AG04449 (cell line): ENCODE measurements around the gene TNFSF11.

ENCODE experiments used
- CTCF ChIA-PET: fragments of 350-600 bp; formaldehyde crosslinking; extraction: SDS; loops from one replicate; lab custom pipeline; 2021; ENCODE audit warnings: antibody characterized with exemption; lab: Yijun Ruan, JAX
- POLR2A ChIA-PET: fragments of 400-600, 350-600 bp; formaldehyde crosslinking; extraction: SDS; loops from one replicate; lab custom pipeline; 2020; ENCODE audit warnings: antibody characterized with exemption, inconsistent platforms; lab: Yijun Ruan, JAX
- DNase-seq: peaks from one replicate; pipeline ENCODE4 v3.0.0-alpha.2; 2010; ENCODE audit warnings: low read depth, low spot score
- H3K4me3 ChIP-seq: 2 replicates; pipeline ENCODE4 v1.5.1; 2011; ENCODE audit warnings: low read depth, mild to moderate bottlenecking, control low read depth, low read length
- CTCF ChIP-seq: IDR thresholded peaks from one replicate; pipeline ENCODE4 v1.5.1; 2011; ENCODE audit warnings: mild to moderate bottlenecking, moderate library complexity, low read length, control low read depth, inconsistent platforms; ENCODE audit not compliant: insufficient read depth; ENCODE audit errors: missing control alignments

TNFSF11 gene

GRCh38 chr13:42602906-42603305 lies 29.0 kb downstream of the TNFSF11 start:
- H3K4me3 ChIP-seq = no peak overlapping the region
- TF ChIP-seq CTCF = no peak
- ChIA-PET CTCF (interaction anchor here (1.2 kb wide), 1 partner anchor 7 kb away, joined by 3 read pairs; no protein-coding TSS in a partner anchor), POLR2A (no interaction called here)
- DNase-seq = no peak

GRCh38 chr13:42603571-42603970 lies 29.6 kb downstream of the TNFSF11 start:
- CTCF ChIA-PET = interaction anchor here (1.2 kb wide), 1 partner anchor 8 kb away, joined by 3 read pairs; no protein-coding TSS in a partner anchor
- DNase-seq = no peak

GRCh38 chr13:42607546-42607945 lies 33.6 kb downstream of the TNFSF11 start:
- no peak for DNase-seq
- H3K4me3 ChIP-seq = no peak overlapping the region
- no peak for TF ChIP-seq CTCF
- POLR2A ChIA-PET = no interaction called here
- CTCF ChIA-PET = interaction anchor here (4.6 kb wide), 1 partner anchor 11 kb away, joined by 34 read pairs; no protein-coding TSS in a partner anchor

More at GRCh38 chr13:42603571-42603970, 29.6 kb downstream of the TNFSF11 start:
- H3K4me3 ChIP-seq = no peak overlapping the region
- POLR2A ChIA-PET = no interaction called here
- no peak for TF ChIP-seq CTCF

GRCh38 chr13:42610649-42611048 lies 36.7 kb downstream of the TNFSF11 start:
- CTCF ChIA-PET = interaction anchor here (4.6 kb wide), 1 partner anchor 14 kb away, joined by 34 read pairs; no protein-coding TSS in a partner anchor
- POLR2A ChIA-PET = no interaction called here
- no peak overlapping the region for H3K4me3 ChIP-seq

GRCh38 chr13:42611086-42611779 lies 37.3 kb downstream of the TNFSF11 start:
- no peak for TF ChIP-seq CTCF
- ChIA-PET CTCF (interaction anchor here (4.6 kb wide), 1 partner anchor 15 kb away, joined by 34 read pairs; no protein-coding TSS in a partner anchor), POLR2A (no interaction called here)
- DNase-seq = no peak
- H3K4me3 ChIP-seq = no peak overlapping the region

More at GRCh38 chr13:42610649-42611048, 36.7 kb downstream of the TNFSF11 start:
- no peak for TF ChIP-seq CTCF
- no peak for DNase-seq

- no peak for TF ChIP-seq CTCF
- no peak overlapping the region for H3K4me3 ChIP-seq
- POLR2A ChIA-PET = no interaction called here
- DNase-seq = no peak
- CTCF ChIA-PET = no interaction called here
These were observed 38.2 kb downstream of the TNFSF11 start for GRCh38 chr13:42612021-42612765.
